Endothelial cell of umbilical vein (primary cell): ENCODE measurements around the gene THBS4. TPM values are rescaled to one million over a fixed set of nuclear protein-coding genes. Genes with fewer than 3 reads are reported as not detected.

Experiments used
- BruUV-seq: library from RNA; stranded (reverse); fragments of 400-500 nt; replicated peaks from 2 replicates; lab custom pipeline; 2021; lab: Mats Ljungman, UMichigan
- CTCF ChIA-PET: fragments of 300-600, 350-600 bp; sonication (Branson Sonifier 250); formaldehyde crosslinking; loops from one replicate; lab custom pipeline; 2021; ENCODE audit warnings: antibody characterized with exemption, inconsistent platforms; lab: Charles Lee
- POLR2A ChIA-PET: fragments of 300-600, 350-600 bp; sonication (Branson Sonifier 250); formaldehyde crosslinking; loops from one replicate; lab custom pipeline; 2021; ENCODE audit warnings: antibody characterized with exemption, inconsistent platforms; lab: Charles Lee
- DNase-seq: peaks from one replicate; pipeline ENCODE4 v3.0.0-alpha.2; 2011; ENCODE audit warnings: low read depth, low spot score
- FAIRE-seq: peaks from 2 replicates; lab custom pipeline; 2011; peaks lifted over from hg19 to GRCh38; lab: Jason Lieb, UNC
- H2AFZ ChIP-seq: 2 replicates; pipeline ENCODE4 v1.6.0; 2012; ENCODE audit warnings: low read depth, low read length, control low read depth, inconsistent platforms
- H3K27ac ChIP-seq: 2 replicates; pipeline ENCODE4 v1.5.1; 2011; ENCODE audit warnings: low read depth, mild to moderate bottlenecking, control low read depth, low read length, moderate library complexity; ENCODE audit not compliant: insufficient read depth
- H3K27me3 ChIP-seq, 2 experiments: 2 replicates each; pipeline versions ENCODE4 v1.6.0 to v1.6.1; 2011; ENCODE audit warnings: low read length in 2 of 2, mixed read lengths in 1 of 2; ENCODE audit not compliant: control insufficient read depth in 2 of 2, insufficient read depth in 2 of 2
- H3K36me3 ChIP-seq, 2 experiments: 2 replicates in 1 of 2; 3 replicates in 1 of 2; pipeline ENCODE4 v1.5.1; 2011; ENCODE audit warnings: low read length in 2 of 2, mild to moderate bottlenecking in 1 of 2, moderate library complexity in 1 of 2; ENCODE audit not compliant: control insufficient read depth in 2 of 2, insufficient read depth in 2 of 2; ENCODE audit errors: extremely low read depth in 1 of 2
- H3K4me1 ChIP-seq: 3 replicates; pipeline ENCODE4 v1.5.1; 2011; ENCODE audit warnings: mild to moderate bottlenecking, low read length; ENCODE audit not compliant: control insufficient read depth, insufficient read depth; ENCODE audit errors: extremely low read depth
- H3K4me2 ChIP-seq: 2 replicates; pipeline ENCODE4 v1.6.1; 2011; ENCODE audit warnings: low read length, control low read depth, mixed read lengths; ENCODE audit not compliant: insufficient read depth
- H3K4me3 ChIP-seq, 3 experiments: fragments of 200-600 bp in 1 of 3; sonication (generic), shearing (Covaris generic) in 1 of 3; replicated peaks in 1 of 3; 2 replicates each; pipeline ENCODE4 v1.5.1; 2011 to 2016; ENCODE audit warnings: control low read depth in 3 of 3, low read length in 3 of 3, mild to moderate bottlenecking in 2 of 3, inconsistent platforms in 1 of 3, low read depth in 1 of 3, moderate library complexity in 1 of 3; ENCODE audit not compliant: insufficient read depth in 1 of 3
- H3K79me2 ChIP-seq: 2 replicates; pipeline ENCODE4 v1.6.0; 2012; ENCODE audit warnings: low read length, inconsistent platforms; ENCODE audit not compliant: control insufficient read depth, insufficient read depth
- H3K9ac ChIP-seq: replicated peaks from 2 replicates; pipeline ENCODE3; 2011; ENCODE audit warnings: low read length, control low read depth; ENCODE audit not compliant: insufficient read depth; ENCODE audit errors: extremely low read depth
- H3K9me1 ChIP-seq: replicated peaks from 3 replicates; pipeline ENCODE4 v1.6.0; 2011; ENCODE audit warnings: mild to moderate bottlenecking, low read length; ENCODE audit not compliant: control insufficient read depth, insufficient read depth; ENCODE audit errors: extremely low read depth
- H3K9me3 ChIP-seq: replicated peaks from 2 replicates; pipeline ENCODE4 v1.5.1; 2012; ENCODE audit warnings: low read length, inconsistent platforms; ENCODE audit not compliant: control insufficient read depth, insufficient read depth
- H4K20me1 ChIP-seq: replicated peaks from 2 replicates; pipeline ENCODE3; 2011; ENCODE audit warnings: mild to moderate bottlenecking, low read length; ENCODE audit not compliant: control insufficient read depth, insufficient read depth; ENCODE audit errors: extremely low read depth
- EZH2 ChIP-seq: IDR thresholded peaks from 2 replicates; pipeline ENCODE4 v1.6.1; 2012; ENCODE audit warnings: borderline replicate concordance, low read depth, mild to moderate bottlenecking, moderate library complexity, low read length, inconsistent platforms; ENCODE audit not compliant: severe bottlenecking
- FOS ChIP-seq: IDR thresholded peaks from 2 replicates; pipeline ENCODE4 v1.6.1; 2011; ENCODE audit warnings: mild to moderate bottlenecking, low read length, moderate library complexity, borderline replicate concordance; ENCODE audit not compliant: insufficient read depth
- GATA2 ChIP-seq: IDR thresholded peaks from 2 replicates; pipeline ENCODE4 v1.7.0; 2011; ENCODE audit warnings: low read depth, mild to moderate bottlenecking, moderate library complexity, mixed read lengths, low read length; ENCODE audit not compliant: insufficient read length, insufficient read depth
- JUN ChIP-seq: IDR thresholded peaks from 2 replicates; pipeline ENCODE4 v1.6.1; 2011; ENCODE audit warnings: borderline replicate concordance, low read depth; ENCODE audit not compliant: insufficient read length, insufficient read depth
- MYC ChIP-seq: IDR thresholded peaks from one replicate; pipeline ENCODE4 v1.6.1; 2011; ENCODE audit warnings: mild to moderate bottlenecking, low read depth, low read length
- POLR2A ChIP-seq: IDR thresholded peaks from 2 replicates; pipeline ENCODE4 v1.6.1; 2012; ENCODE audit warnings: low read depth, mild to moderate bottlenecking, control low read depth, low read length
- POLR2AphosphoS5 ChIP-seq: IDR thresholded peaks from 2 replicates; pipeline ENCODE4 v1.6.1; 2012; ENCODE audit warnings: low read depth, mild to moderate bottlenecking, control low read depth, low read length, moderate library complexity; ENCODE audit not compliant: insufficient read depth
- dilution Hi-C: fragments of 300-500 bp; cut with MboI; formaldehyde crosslinking; loops from one replicate; pipeline ENCODE4 v1.15.0; 2019; ENCODE audit warnings: low sequenced_read_pairs; ENCODE audit not compliant: extremely low pct_ligation_motif_present
- intact Hi-C: fragments of 100-400 bp; cut with micrococcal nuclease; formaldehyde crosslinking; loops from one replicate; pipeline ENCODE4 v1.10.0; 2022
- polyA plus RNA-seq, 4 experiments: library from polyadenylated mRNA; depleted of rRNA in 3 of 4; stranded (reverse) in 3 of 4; unstranded in 1 of 4; fragments of >200 nt; gene quantifications; 2 replicates each; pipeline versions ENCODE4 v1.2.1 to v1.2.3, GENCODE V29; 2011 to 2012; ENCODE audit warnings: missing spikeins in 1 of 4
- total RNA-seq: library from RNA; stranded (reverse); gene quantifications from 2 replicates; pipeline ENCODE4 v1.2.3, GENCODE V29; 2021
- TF ChIP-seq, protein P1 (sequence below): IDR thresholded peaks from 2 replicates; pipeline ENCODE4 v1.6.1; 2011; ENCODE audit not compliant: insufficient read depth, insufficient read length
- TF ChIP-seq, protein P2 (sequence below), 2 donors: IDR thresholded peaks; 1 replicate in 1 of 2; 2 replicates in 1 of 2; pipeline ENCODE4 v1.5.1; 2011; ENCODE audit warnings: low read length in 2 of 2, mild to moderate bottlenecking in 2 of 2, moderate library complexity in 2 of 2, control low read depth in 1 of 2, inconsistent platforms in 1 of 2, low read depth in 1 of 2; ENCODE audit not compliant: insufficient read depth in 1 of 2; ENCODE audit errors: extremely low read depth in 1 of 2

THBS4 gene
- total and polyA plus RNA-seq, 2 donors (not counting 3 experiments of a cell fraction or from before 2014, with no cell fraction given), result not detected

- DNase-seq (no peak), FAIRE-seq (no peak)
- H3K4me2 ChIP-seq, result no peak overlapping the region
- H3K9ac ChIP-seq, result no peak overlapping the region
- H2AFZ ChIP-seq, result no peak overlapping the region
- BruUV-seq, result no TSS peak
- intact Hi-C loops, result no loop called here
- CTCF ChIA-PET, result interaction anchor here (1.5 kb wide), 1 partner anchor 26 kb away, joined by 4 read pairs; no protein-coding TSS in a partner anchor
- no peaks in the 10 kb centered on the region for H3K9me3 ChIP-seq
- no peaks in the 10 kb centered on the region for H3K9me1 ChIP-seq
- peaks cover 1 to 3% of the 10 kb centered on the region in 2 experiments for H3K27me3 ChIP-seq
- no peaks in the 10 kb centered on the region for H4K20me1 ChIP-seq
- H3K79me2 ChIP-seq, result no peaks in the 10 kb centered on the region
- POLR2A ChIA-PET, result no interaction called here
- no peaks in the 10 kb centered on the region for H3K36me3 ChIP-seq
- dilution Hi-C loops, result no loop called here
- no peak overlapping the region for H3K27ac ChIP-seq
- TF ChIP-seq GATA2, result no peak
- TF ChIP-seq MYC, result no peak
- TF ChIP-seq FOS, result no peak
- TF ChIP-seq, protein P1, sequence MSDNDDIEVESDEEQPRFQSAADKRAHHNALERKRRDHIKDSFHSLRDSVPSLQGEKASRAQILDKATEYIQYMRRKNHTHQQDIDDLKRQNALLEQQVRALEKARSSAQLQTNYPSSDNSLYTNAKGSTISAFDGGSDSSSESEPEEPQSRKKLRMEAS, result no peak
- no peak for TF ChIP-seq EZH2
- TF ChIP-seq POLR2A, result no peak
- TF ChIP-seq JUN, result no peak
- no peak for TF ChIP-seq POLR2AphosphoS5
- TF ChIP-seq, protein P2, sequence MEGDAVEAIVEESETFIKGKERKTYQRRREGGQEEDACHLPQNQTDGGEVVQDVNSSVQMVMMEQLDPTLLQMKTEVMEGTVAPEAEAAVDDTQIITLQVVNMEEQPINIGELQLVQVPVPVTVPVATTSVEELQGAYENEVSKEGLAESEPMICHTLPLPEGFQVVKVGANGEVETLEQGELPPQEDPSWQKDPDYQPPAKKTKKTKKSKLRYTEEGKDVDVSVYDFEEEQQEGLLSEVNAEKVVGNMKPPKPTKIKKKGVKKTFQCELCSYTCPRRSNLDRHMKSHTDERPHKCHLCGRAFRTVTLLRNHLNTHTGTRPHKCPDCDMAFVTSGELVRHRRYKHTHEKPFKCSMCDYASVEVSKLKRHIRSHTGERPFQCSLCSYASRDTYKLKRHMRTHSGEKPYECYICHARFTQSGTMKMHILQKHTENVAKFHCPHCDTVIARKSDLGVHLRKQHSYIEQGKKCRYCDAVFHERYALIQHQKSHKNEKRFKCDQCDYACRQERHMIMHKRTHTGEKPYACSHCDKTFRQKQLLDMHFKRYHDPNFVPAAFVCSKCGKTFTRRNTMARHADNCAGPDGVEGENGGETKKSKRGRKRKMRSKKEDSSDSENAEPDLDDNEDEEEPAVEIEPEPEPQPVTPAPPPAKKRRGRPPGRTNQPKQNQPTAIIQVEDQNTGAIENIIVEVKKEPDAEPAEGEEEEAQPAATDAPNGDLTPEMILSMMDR (IDR thresholded peaks at IDR 0.05; ENCODE audit: extremely low read depth in 1 of 2, insufficient read depth in 1 of 2, low read depth in 1 of 2, low read length in 2 of 2), result no peak
- no peak overlapping the region for H3K4me3 ChIP-seq
- no peaks in the 10 kb centered on the region for H3K4me1 ChIP-seq
Measured at GRCh38 chr5:80057099-80057498, 22.0 kb downstream of the THBS4 start.
